HG02981 (cell line): ENCODE measurements around the gene ZFYVE9.

Source experiments
- ATAC-seq: cut with Tn5 transposase; IDR thresholded peaks from one replicate; pipeline ENCODE4 v1.9.1; 2021; ENCODE audit warnings: mild to moderate bottlenecking, moderate library complexity; ENCODE audit not compliant: unreplicated experiment

Gene ZFYVE9

GRCh38 chr1:52238474-52238873, 96.6 kb downstream of the ZFYVE9 start:
- ATAC-seq: no peak

- ATAC-seq: peak; percentile 16
These were observed 97.2 kb downstream of the ZFYVE9 start for GRCh38 chr1:52238887-52239707.

GRCh38 chr1:52239708-52240001, 97.8 kb downstream of the ZFYVE9 start:
- peak; percentile 65 for ATAC-seq

GRCh38 chr1:52240592-52241210, 98.8 kb downstream of the ZFYVE9 start:
- ATAC-seq: no peak

- ATAC-seq: no peak
These were observed 101.5 kb downstream of the ZFYVE9 start for GRCh38 chr1:52243221-52243987.

GRCh38 chr1:52249831-52250230, 107.9 kb downstream of the ZFYVE9 start:
- ATAC-seq: no peak

GRCh38 chr1:52253421-52253820, 111.5 kb downstream of the ZFYVE9 start:
- ATAC-seq: no peak

GRCh38 chr1:52259886-52260285, 118.0 kb downstream of the ZFYVE9 start:
- ATAC-seq: no peak

GRCh38 chr1:52263153-52263910, 121.4 kb downstream of the ZFYVE9 start:
- no peak for ATAC-seq

GRCh38 chr1:52264530-52265115, 122.7 kb downstream of the ZFYVE9 start:
- ATAC-seq: no peak

GRCh38 chr1:52266507-52266906, 124.6 kb downstream of the ZFYVE9 start:
- ATAC-seq: no peak

- ATAC-seq: no peak
These were observed 126.5 kb downstream of the ZFYVE9 start for GRCh38 chr1:52268372-52268771.

GRCh38 chr1:52281518-52281917, 139.6 kb downstream of the ZFYVE9 start:
- no peak for ATAC-seq

- ATAC-seq: no peak
These were observed 146.4 kb downstream of the ZFYVE9 start for GRCh38 chr1:52288286-52288685.

GRCh38 chr1:52294580-52294979, 152.7 kb downstream of the ZFYVE9 start:
- ATAC-seq: no peak

- ATAC-seq: no peak
These were observed 154.5 kb downstream of the ZFYVE9 start for GRCh38 chr1:52296345-52296744.

GRCh38 chr1:52305417-52306226, 163.7 kb downstream of the ZFYVE9 start:
- ATAC-seq: no peak

GRCh38 chr1:52306227-52307006, 164.5 kb downstream of the ZFYVE9 start:
- no peak for ATAC-seq

- ATAC-seq: no peak
These were observed 179.2 kb downstream of the ZFYVE9 start for GRCh38 chr1:52321061-52321460.
